Type B pancreatic cell (in vitro differentiated cells): ENCODE results near the gene CASZ1. TPM values are rescaled to one million over a fixed set of nuclear protein-coding genes. Genes with fewer than 3 reads are reported as not detected.

ENCODE experiments used
- DNase-seq: peaks from one replicate; pipeline ENCODE4 v3.0.0; 2021; ENCODE audit warnings: mixed read lengths; ENCODE audit not compliant: unreplicated experiment; ENCODE audit errors: extremely low spot score
- H3K27ac Mint-ChIP-seq: 2 replicates; pipeline ENCODE4 v1.8.0; 2021; ENCODE audit warnings: mild to moderate bottlenecking, mixed read lengths
- H3K27me3 Mint-ChIP-seq: 2 replicates; pipeline ENCODE4 v1.8.0; 2021; ENCODE audit warnings: mixed read lengths
- H3K36me3 Mint-ChIP-seq: 2 replicates; pipeline ENCODE4 v1.8.0; 2021; ENCODE audit warnings: mixed read lengths
- H3K4me1 Mint-ChIP-seq: one replicate; pipeline ENCODE4 v1.8.0; 2021; ENCODE audit warnings: mixed read lengths; ENCODE audit not compliant: unreplicated experiment
- H3K4me3 Mint-ChIP-seq: 2 replicates; pipeline ENCODE4 v1.8.0; 2021; ENCODE audit warnings: mild to moderate bottlenecking, mixed read lengths
- H3K9me3 Mint-ChIP-seq: 2 replicates; pipeline ENCODE4 v1.8.0; 2021; ENCODE audit warnings: mixed read lengths
- total RNA-seq: library from RNA; stranded (reverse); gene quantifications from 2 replicates; pipeline ENCODE4 v1.2.1, GENCODE V29; 2021; ENCODE audit warnings: low replicate concordance
- TF ChIP-seq, protein P1 (sequence below): fragments of 200-600 bp; sonication (generic); conservative IDR thresholded peaks from 2 replicates; pipeline ENCODE4 v1.5.0; 2021; ENCODE audit warnings: antibody characterized with exemption, mild to moderate bottlenecking

The CASZ1 gene
- total RNA-seq, 1 donor from 2014 or later: 15.7 TPM

DNA sequence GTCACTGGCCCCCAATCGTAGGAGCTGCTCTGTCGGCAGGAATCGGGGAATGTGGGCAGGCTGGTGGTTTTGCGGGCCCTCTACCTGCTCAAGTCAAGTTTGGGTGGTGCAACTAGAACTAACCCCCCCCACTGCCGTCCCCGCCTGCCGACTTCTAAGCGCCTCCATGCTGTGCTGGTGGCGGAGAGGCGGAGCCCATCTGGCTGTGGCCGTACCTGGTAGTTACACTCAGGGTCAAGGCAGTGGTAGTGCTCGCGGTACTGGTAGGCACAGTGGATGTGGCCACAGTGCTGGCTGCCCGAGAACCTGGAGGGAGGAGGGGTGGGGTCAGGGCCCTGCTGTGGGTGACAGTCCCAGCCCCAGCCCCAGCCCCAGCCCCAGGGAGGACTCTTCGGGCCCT is 140.0 kb downstream of the CASZ1 start:
- peaks cover 4% of the 10 kb centered on the region for H3K4me1 Mint-ChIP-seq
- no peak for DNase-seq
- H3K4me3 Mint-ChIP-seq: no peak overlapping the region
- H3K27me3 Mint-ChIP-seq: no peaks in the 10 kb centered on the region
- no peaks in the 10 kb centered on the region for H3K36me3 Mint-ChIP-seq
- TF ChIP-seq, protein P1, sequence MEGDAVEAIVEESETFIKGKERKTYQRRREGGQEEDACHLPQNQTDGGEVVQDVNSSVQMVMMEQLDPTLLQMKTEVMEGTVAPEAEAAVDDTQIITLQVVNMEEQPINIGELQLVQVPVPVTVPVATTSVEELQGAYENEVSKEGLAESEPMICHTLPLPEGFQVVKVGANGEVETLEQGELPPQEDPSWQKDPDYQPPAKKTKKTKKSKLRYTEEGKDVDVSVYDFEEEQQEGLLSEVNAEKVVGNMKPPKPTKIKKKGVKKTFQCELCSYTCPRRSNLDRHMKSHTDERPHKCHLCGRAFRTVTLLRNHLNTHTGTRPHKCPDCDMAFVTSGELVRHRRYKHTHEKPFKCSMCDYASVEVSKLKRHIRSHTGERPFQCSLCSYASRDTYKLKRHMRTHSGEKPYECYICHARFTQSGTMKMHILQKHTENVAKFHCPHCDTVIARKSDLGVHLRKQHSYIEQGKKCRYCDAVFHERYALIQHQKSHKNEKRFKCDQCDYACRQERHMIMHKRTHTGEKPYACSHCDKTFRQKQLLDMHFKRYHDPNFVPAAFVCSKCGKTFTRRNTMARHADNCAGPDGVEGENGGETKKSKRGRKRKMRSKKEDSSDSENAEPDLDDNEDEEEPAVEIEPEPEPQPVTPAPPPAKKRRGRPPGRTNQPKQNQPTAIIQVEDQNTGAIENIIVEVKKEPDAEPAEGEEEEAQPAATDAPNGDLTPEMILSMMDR: no peak
- no peaks in the 10 kb centered on the region for H3K9me3 Mint-ChIP-seq
- H3K27ac Mint-ChIP-seq: no peak overlapping the region

- no peak for DNase-seq
- Mint-ChIP-seq H3K36me3 (no peaks in the 10 kb centered on the region), H3K4me3 (no peak overlapping the region), H3K27me3 (no peaks in the 10 kb centered on the region), H3K4me1 (peaks cover 4% of the 10 kb centered on the region), H3K9me3 (no peaks in the 10 kb centered on the region), H3K27ac (no peak overlapping the region)
- TF ChIP-seq, protein P1: no peak
These were observed 141.4 kb downstream of the CASZ1 start for GRCh38 chr1:10655002-10655401.

- no peak for DNase-seq
- TF ChIP-seq, protein P1: no peak
- H3K27ac Mint-ChIP-seq: no peak overlapping the region
These were observed 142.9 kb downstream of the CASZ1 start for GRCh38 chr1:10653370-10654125.

GRCh38 chr1:10652626-10653025 is 143.8 kb downstream of the CASZ1 start:
- DNase-seq: no peak
- H3K27ac Mint-ChIP-seq: no peak overlapping the region
- H3K27me3 Mint-ChIP-seq: no peaks in the 10 kb centered on the region
- peaks cover 4% of the 10 kb centered on the region for H3K4me1 Mint-ChIP-seq
- TF ChIP-seq, protein P1: no peak
- H3K9me3 Mint-ChIP-seq: no peaks in the 10 kb centered on the region
- H3K36me3 Mint-ChIP-seq: no peaks in the 10 kb centered on the region
- H3K4me3 Mint-ChIP-seq: no peak overlapping the region

More at GRCh38 chr1:10653370-10654125, 142.9 kb downstream of the CASZ1 start:
- H3K4me3 Mint-ChIP-seq: no peak overlapping the region
- no peaks in the 10 kb centered on the region for H3K27me3 Mint-ChIP-seq
- H3K36me3 Mint-ChIP-seq: no peaks in the 10 kb centered on the region
- peaks cover 4% of the 10 kb centered on the region for H3K4me1 Mint-ChIP-seq
- no peaks in the 10 kb centered on the region for H3K9me3 Mint-ChIP-seq

GRCh38 chr1:10651793-10652192 is 144.7 kb downstream of the CASZ1 start:
- Mint-ChIP-seq H3K27ac (no peak overlapping the region), H3K27me3 (no peaks in the 10 kb centered on the region), H3K9me3 (no peaks in the 10 kb centered on the region), H3K4me3 (no peak overlapping the region), H3K4me1 (no peaks in the 10 kb centered on the region), H3K36me3 (no peaks in the 10 kb centered on the region)
- TF ChIP-seq, protein P1: no peak
- no peak for DNase-seq
